ENCODE measurements around the gene SLC2A14.
A peak's percentile ranks its signal among the peaks of the same experiment; 100 is the strongest.
"Not testable (repeated sequence)": the region's sequence is repeated elsewhere in the genome, so short reads cannot be mapped to it uniquely, and the experiment has no call there.

Gene SLC2A14

GRCh38 chr12:7872566-7873319 is at the start of gene SLC2A14:
Gene SLC2A14 (minus strand): TSS chr12:7872915. CDS start chr12:7869880, 3,035 bp downstream.
- DNase-seq, result no peak

DNA sequence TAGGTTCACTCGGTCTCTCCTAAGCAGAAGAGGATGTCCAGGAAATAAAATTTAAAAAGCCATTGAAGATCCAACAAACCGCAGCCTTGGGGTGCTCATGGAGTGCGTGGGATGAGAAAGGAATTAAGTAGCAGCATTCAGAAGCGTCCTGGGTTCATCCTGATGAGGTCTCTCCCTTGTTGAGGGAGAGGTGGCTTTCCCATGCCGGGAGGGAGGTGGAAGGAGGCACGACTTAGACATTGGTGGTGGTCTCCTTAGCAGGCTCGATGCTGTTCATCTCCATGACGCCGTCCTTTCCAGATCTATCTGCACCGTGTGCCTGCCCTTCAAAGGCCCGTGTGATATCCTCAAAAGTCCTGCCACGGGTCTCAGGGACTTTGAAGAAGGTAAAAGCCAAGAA is 48.5 kb upstream of the SLC2A14 start:
- DNase-seq, result not testable (repeated sequence)

GRCh38 chr12:7918268-7918590 is 45.5 kb upstream of the SLC2A14 start:
- DNase-seq, result not testable (repeated sequence)

- no peak for DNase-seq
These were observed 44.9 kb upstream of the SLC2A14 start for GRCh38 chr12:7917392-7918267.

- no peak for DNase-seq
These were observed 44.2 kb upstream of the SLC2A14 start for GRCh38 chr12:7916936-7917335.

DNA sequence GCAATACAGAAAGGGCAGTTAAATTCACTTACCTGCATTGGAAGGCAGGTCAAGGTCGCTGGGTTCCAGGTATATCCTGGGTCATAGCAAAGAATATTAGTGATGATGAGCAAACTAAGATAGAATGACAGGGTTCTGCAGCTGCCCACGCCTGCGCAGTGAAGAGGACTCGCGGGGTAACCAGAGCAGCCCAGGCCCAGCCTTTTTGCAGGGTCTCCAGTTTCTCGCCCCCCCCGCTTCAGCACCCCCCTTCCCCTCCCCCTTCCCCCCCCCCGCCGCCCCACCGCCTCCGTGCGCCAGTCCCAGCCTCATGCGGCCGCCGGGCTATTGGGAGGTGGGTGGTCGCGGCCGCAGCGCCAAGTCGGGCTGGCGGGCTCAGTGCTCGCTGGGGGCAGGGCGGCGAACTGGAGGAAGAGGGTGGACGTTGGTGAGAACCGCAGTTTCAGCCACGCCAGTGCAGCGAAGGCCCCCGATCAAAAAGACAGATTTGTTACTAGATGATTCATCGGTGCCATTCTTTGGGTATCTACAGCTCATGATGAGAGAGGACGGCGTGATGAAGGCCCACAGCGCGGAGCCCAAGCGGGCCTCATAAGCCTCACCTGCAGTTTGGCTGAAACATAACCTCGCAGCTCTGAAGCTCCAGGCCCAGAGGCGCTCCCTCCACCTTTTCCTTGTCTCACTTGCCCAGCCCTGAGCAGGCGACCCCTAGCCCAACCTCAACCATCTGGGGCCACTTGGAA is 43.1 kb upstream of the SLC2A14 start:
- DNase-seq, result no peak

DNA sequence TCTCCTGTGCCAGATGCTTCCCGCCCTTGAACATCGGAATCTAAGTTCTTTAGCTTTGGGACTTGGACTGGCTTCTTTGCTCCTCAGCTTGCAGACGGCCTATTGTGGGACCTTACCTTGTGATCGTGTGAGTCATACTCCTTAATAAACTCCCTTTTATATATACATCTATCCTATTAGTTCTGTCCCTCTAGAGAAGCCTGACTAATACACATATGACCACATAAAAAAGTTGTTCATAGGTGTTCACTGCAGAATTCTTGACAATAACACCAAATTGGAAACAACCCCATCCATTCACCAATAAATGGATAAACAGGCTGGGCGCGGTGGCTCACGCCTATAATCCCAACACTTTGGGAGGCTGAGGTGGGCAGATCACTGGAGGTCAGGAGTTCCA is 37.4 kb upstream of the SLC2A14 start:
- not testable (repeated sequence) for DNase-seq

DNA sequence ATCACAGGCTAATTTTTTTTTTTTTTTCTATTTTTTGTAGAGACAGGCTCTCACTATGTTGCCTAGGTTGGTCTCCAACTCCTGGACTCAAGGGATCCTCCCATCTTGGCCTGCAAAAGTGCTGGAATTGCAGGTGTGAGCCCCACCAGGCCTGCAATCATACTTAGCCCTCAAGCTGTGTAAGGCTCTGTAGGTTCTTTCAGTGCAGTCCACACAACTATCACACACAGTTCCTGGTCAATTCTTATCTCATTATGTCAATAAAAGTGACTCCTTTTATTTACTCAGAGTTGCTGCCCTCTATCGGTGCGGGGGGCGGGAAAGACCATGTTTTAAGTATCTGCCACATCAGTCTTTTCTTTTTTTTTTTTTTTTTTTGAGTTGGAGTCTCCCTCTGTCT is 34.3 kb upstream of the SLC2A14 start:
- peak; percentile 29 for DNase-seq

DNA sequence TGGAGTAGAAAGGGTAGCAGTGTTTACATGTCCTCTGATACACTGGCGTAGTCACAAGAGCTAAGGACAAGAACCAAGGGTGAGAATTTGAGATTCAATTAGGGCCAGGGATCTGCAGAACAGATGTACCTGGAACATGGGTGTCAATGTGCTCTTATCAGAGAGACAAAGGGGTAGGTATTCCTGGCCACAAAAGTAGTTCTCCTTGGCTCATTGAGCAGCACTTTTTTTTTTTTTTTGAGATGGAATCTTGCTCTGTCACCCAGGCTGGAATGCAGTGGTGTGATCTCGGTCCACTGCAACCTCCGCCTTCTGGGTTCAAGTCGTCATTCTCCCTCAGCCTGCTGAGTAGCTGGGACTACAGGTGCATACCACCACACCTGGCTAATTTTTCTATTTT is 33.6 kb upstream of the SLC2A14 start:
- DNase-seq, result not testable (repeated sequence)

GRCh38 chr12:7905600-7906125 is 32.9 kb upstream of the SLC2A14 start:
- not testable (repeated sequence) for DNase-seq

DNA sequence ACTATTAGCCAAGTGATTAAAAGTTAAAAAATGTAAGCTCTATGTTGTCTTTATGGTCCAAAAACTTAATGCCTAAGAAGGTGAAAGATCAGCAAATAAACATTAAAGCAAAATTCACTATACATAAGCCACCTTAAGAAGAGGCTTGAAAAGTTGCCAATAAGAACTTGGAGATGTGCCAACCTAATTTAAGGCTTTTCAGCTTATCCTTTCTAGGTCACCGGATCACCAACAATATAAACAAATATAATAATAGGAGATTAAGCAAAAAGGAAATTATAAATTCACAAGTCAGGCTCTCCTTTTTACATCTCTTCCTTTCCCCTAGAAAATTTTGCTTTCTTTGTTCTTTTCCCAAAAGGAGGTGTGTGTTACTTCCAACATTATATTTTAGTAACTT is 32.4 kb upstream of the SLC2A14 start:
- DNase-seq, result no peak

GRCh38 chr12:7902416-7902815 is 29.7 kb upstream of the SLC2A14 start:
- not testable (repeated sequence) for DNase-seq

DNA sequence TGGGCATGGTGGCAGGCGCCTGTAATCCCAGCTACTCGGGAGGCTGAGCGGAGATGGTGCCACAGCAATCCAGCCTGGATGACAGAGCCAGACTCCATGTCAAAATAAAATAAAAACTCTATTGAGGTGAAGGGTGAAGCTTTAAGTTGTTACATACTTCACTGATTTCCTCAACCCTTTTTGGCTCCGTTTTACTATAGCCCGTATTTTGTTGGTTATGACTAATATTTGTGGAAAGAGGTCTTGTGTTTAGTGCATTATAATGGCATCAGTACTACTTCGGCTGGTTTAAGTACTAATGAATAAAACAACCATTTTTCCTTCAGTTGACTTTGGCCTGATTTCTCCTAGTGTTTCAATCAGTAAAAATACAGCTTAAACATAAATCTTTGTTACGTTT is 27.0 kb upstream of the SLC2A14 start:
- no peak for DNase-seq

GRCh38 chr12:7896726-7897125 is 24.0 kb upstream of the SLC2A14 start:
- DNase-seq, result not testable (repeated sequence)

GRCh38 chr12:7892186-7892980 is 19.7 kb upstream of the SLC2A14 start:
- no peak for DNase-seq

DNA sequence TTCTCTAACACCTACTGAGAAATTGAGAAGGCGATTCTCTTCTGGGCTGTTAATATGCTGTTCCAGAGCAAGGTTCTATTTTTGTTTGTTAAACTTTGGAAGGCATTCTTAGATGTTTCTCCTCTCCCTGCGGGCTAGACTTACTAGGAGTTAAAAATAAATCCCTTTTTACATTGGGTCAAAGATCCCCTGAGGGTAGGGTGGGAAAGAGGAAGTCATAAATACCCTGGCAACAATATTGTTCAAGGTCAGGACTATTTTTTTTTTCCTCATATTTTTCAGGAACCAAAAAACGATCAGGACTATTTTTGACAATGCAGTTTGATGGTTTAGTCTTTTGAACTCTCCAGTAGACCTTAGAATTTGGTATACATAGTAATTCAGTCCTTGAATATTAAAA is 12.0 kb upstream of the SLC2A14 start:
- DNase-seq, result no peak

DNA sequence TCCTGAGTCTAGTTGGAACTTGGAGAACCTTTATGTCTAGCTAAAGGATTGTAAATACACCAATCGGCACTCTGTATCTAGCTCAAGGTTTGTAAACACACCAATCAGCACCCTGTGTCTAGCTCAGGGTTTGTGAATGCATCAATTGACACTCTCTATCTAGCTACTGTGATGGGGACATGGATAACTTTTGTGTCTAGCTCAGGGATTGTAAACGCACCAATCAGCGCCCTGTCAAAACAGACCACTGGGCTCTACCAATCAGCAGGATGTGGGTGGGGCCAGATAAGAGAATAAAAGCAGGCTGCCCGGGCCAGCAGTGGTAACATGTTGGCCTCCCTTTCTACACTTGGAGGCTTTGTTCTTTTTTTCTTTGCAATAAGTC is 9.0 kb upstream of the SLC2A14 start:
- DNase-seq, result not testable (repeated sequence)

GRCh38 chr12:7880952-7881735 is 8.4 kb upstream of the SLC2A14 start:
- not testable (repeated sequence) for DNase-seq

GRCh38 chr12:7879246-7879645 is 6.5 kb upstream of the SLC2A14 start:
- DNase-seq, result no peak

- no peak for DNase-seq
These were observed 4.7 kb upstream of the SLC2A14 start for GRCh38 chr12:7877420-7877819.

- no peak for DNase-seq
These were observed 2.4 kb downstream of the SLC2A14 start for GRCh38 chr12:7870335-7870734.

GRCh38 chr12:7869137-7869536 is 3.6 kb downstream of the SLC2A14 start:
- no peak for DNase-seq

Measured in NCI-H226 (cell line).